Esophagus muscularis mucosa (tissue), 4 donors: Measurements from ENCODE around the gene SLC39A13. TPM values are rescaled to one million over a fixed set of nuclear protein-coding genes. Genes with fewer than 3 reads are reported as not detected.

Experiments used
- DNase-seq: peaks from one replicate; pipeline ENCODE4 v3.0.0-alpha.2; 2017; ENCODE audit errors: extremely low spot score
- H3K27ac ChIP-seq, 4 donors: fragments of 200-600 bp; sonication (generic); replicated peaks in 1 of 4; 1 replicate in 3 of 4; 2 replicates in 1 of 4; pipeline ENCODE4 v1.5.1; 2016 to 2019; ENCODE audit warnings: mild to moderate bottlenecking in 1 of 4
- H3K27me3 ChIP-seq, 4 donors: fragments of 200-600 bp; sonication (generic); one replicate each; pipeline versions ENCODE4 v1.5.1 to v1.6.0; 2016 to 2019
- H3K36me3 ChIP-seq, 4 donors: fragments of 200-600 bp; sonication (generic); one replicate each; pipeline ENCODE4 v1.5.1; 2016 to 2019
- H3K4me1 ChIP-seq, 4 donors: fragments of 200-600 bp; sonication (generic); one replicate each; pipeline ENCODE4 v1.5.1; 2016 to 2019
- H3K4me3 ChIP-seq, 4 donors: fragments of 200-600 bp; sonication (generic); 1 replicate in 2 of 4; 2 replicates in 2 of 4; pipeline ENCODE4 v1.5.1; 2016 to 2019; ENCODE audit warnings: mild to moderate bottlenecking in 4 of 4, moderate library complexity in 1 of 4
- H3K9me3 ChIP-seq, 4 donors: fragments of 200-600 bp; sonication (generic); 1 replicate in 3 of 4; 2 replicates in 1 of 4; pipeline ENCODE4 v1.5.1; 2016 to 2019
- EP300 ChIP-seq: sonication (generic); formaldehyde crosslinking; IDR thresholded peaks from one replicate; pipeline ENCODE4 v1.6.1; 2017; ENCODE audit warnings: antibody characterized with exemption
- POLR2A ChIP-seq: fragments of 450-650 bp; IDR thresholded peaks from one replicate; pipeline ENCODE4 v1.6.1; 2017; ENCODE audit warnings: antibody characterized with exemption, moderate library complexity, mild to moderate bottlenecking, low read depth
- POLR2AphosphoS5 ChIP-seq, 2 donors: sonication (generic); formaldehyde crosslinking; IDR thresholded peaks; one replicate each; pipeline ENCODE4 v1.6.1; 2017; ENCODE audit warnings: antibody characterized with exemption in 2 of 2
- WGBS: methylation state at CpG from one replicate; pipeline ENCODE4 v1.1.5; 2018; 5-methylcytosine and 5-hydroxymethylcytosine counted together
- intact Hi-C: fragments of 100-400 bp; cut with DNase I; formaldehyde crosslinking; loops from one replicate; pipeline ENCODE4 v1.15.1; 2023
- total RNA-seq, 4 donors: library from RNA; depleted of rRNA; stranded (reverse); fragments of >200 nt; gene quantifications; one replicate each; pipeline versions ENCODE4 v1.1.0 to v1.2.1, GENCODE V29; 2016
- TF ChIP-seq, protein P1 (sequence below), 3 experiments: fragments of 200-600 bp in 2 of 3; fragments of 450-650 bp in 1 of 3; sonication (generic) in 2 of 3; IDR thresholded peaks; one replicate each; pipeline ENCODE4 v1.5.1; 2017 to 2019; ENCODE audit warnings: antibody characterized with exemption in 3 of 3, mild to moderate bottlenecking in 2 of 3, moderate library complexity in 1 of 3

Gene SLC39A13
- total RNA-seq, 4 donors from 2014 or later: 91.9 to 251 (median 129) TPM

- no peak overlapping the region for H3K4me3 ChIP-seq
- no peaks in the 10 kb centered on the region for H3K9me3 ChIP-seq
- TF ChIP-seq EP300: no peak
- TF ChIP-seq, protein P1, sequence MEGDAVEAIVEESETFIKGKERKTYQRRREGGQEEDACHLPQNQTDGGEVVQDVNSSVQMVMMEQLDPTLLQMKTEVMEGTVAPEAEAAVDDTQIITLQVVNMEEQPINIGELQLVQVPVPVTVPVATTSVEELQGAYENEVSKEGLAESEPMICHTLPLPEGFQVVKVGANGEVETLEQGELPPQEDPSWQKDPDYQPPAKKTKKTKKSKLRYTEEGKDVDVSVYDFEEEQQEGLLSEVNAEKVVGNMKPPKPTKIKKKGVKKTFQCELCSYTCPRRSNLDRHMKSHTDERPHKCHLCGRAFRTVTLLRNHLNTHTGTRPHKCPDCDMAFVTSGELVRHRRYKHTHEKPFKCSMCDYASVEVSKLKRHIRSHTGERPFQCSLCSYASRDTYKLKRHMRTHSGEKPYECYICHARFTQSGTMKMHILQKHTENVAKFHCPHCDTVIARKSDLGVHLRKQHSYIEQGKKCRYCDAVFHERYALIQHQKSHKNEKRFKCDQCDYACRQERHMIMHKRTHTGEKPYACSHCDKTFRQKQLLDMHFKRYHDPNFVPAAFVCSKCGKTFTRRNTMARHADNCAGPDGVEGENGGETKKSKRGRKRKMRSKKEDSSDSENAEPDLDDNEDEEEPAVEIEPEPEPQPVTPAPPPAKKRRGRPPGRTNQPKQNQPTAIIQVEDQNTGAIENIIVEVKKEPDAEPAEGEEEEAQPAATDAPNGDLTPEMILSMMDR (IDR thresholded peaks at IDR 0.05): no peak
- no peak for TF ChIP-seq POLR2AphosphoS5 (IDR thresholded peaks at IDR 0.05)
- no peak for TF ChIP-seq POLR2A
- no peaks in the 10 kb centered on the region for H3K27me3 ChIP-seq
- no peak overlapping the region for H3K27ac ChIP-seq
- H3K36me3 ChIP-seq: no peaks in the 10 kb centered on the region
- DNase-seq: no peak
- WGBS: no CpG with 5 or more reads among the region's 8 CpGs
- intact Hi-C loops: no loop called here
- H3K4me1 ChIP-seq: peaks cover 5 to 7% (median 6%) of the 10 kb centered on the region in 4 donors
These were observed 34.1 kb downstream of the SLC39A13 start for GRCh38 chr11:47442514-47442913.

DNA sequence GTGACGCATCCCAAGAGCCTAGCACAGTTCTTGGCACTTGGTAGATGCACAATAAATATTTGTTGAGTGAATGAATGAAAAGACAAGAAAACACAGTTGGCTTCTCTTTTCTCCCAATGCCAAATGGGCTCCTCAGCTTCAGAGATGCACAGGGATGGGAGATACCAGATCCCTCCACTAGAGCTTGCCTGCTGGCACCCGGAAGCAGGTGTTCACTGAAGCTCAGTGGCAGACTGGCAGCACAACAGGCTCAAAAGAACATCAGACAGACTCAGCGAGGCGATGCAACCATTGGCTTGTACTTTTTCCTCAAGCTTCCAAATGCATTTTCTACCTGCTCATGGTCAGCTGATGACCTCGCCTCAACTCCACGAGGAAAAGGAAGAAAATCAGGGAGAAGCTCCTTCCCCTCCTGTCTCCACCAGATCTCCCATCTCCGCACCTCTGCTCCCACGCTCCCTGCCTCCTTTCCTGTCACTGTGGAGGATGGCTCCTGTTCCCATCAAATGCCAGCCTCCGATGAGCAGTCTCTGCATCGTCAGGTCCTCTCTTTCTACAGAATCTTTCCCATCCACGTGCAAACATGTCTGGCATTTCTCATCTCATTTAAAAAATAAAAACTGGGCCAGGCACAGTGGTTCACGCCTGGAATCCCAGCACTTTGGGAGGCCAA, 34.8 kb downstream of the SLC39A13 start:
- Histone ChIP-seq H3K27ac (no peak overlapping the region), H3K36me3 (no peaks in the 10 kb centered on the region), H3K9me3 (no peaks in the 10 kb centered on the region), H3K4me1 (peaks cover 0 to under 1% (median under 1%) of the 10 kb centered on the region in 4 donors), H3K4me3 (no peak overlapping the region), H3K27me3 (no peaks in the 10 kb centered on the region)
- intact Hi-C loops: no loop called here
- TF ChIP-seq POLR2A (no peak), POLR2AphosphoS5 (IDR thresholded peaks at IDR 0.05) (no peak), EP300 (no peak)
- no peak for DNase-seq
- 84% methylated on average over 11 of the region's 12 CpGs for WGBS

- TF ChIP-seq EP300: no peak
- TF ChIP-seq POLR2AphosphoS5 (IDR thresholded peaks at IDR 0.05): no peak
- TF ChIP-seq POLR2A: no peak
- TF ChIP-seq, protein P1 (IDR thresholded peaks at IDR 0.05): no peak
- Histone ChIP-seq H3K27me3 (no peaks in the 10 kb centered on the region), H3K27ac (no peak overlapping the region), H3K9me3 (no peaks in the 10 kb centered on the region), H3K4me3 (no peak overlapping the region), H3K36me3 (no peaks in the 10 kb centered on the region), H3K4me1 (no peaks in the 10 kb centered on the region)
- intact Hi-C loops: no loop called here
- no peak for DNase-seq
- WGBS: 82% methylated on average over 3 of the region's 3 CpGs
These were observed 35.4 kb downstream of the SLC39A13 start for GRCh38 chr11:47443817-47444216.

DNA sequence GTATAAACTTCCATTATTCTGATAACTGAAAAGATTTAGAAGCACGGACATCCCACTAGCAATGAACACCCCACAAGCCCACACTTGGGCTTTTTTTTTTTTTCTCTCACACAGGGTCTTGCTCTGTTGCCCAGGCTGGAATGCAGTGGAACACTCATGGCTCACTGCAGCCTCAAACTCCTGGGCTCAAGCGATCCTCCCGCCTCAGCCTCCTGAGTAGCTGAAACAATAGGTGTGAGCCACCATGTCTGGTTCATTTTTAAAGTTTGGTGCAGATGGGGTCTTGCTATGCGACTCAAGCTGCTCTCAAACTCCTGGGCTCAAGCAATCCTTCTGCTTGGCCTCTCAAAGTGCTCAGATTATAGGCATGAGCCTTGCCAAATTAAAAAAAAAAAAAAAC, 37.5 kb downstream of the SLC39A13 start:
- Histone ChIP-seq H3K27me3 (no peaks in the 10 kb centered on the region), H3K4me1 (peaks cover 0 to 3% (median 0%) of the 10 kb centered on the region in 4 donors), H3K9me3 (no peaks in the 10 kb centered on the region), H3K4me3 (no peak overlapping the region), H3K27ac (no peak overlapping the region), H3K36me3 (no peaks in the 10 kb centered on the region)
- no peak for DNase-seq
- WGBS: 97% methylated on average over 4 of the region's 4 CpGs
- TF ChIP-seq POLR2A (no peak), POLR2AphosphoS5 (IDR thresholded peaks at IDR 0.05) (no peak), EP300 (no peak)
- TF ChIP-seq, protein P1 (IDR thresholded peaks at IDR 0.05): no peak
- intact Hi-C loops: no loop called here

GRCh38 chr11:47446833-47447232, 38.4 kb downstream of the SLC39A13 start:
- 95% methylated on average over 9 of the region's 9 CpGs for WGBS

More at GRCh38 chr11:47446833-47447232, 38.4 kb downstream of the SLC39A13 start:
- DNase-seq: no peak
- Histone ChIP-seq H3K9me3 (no peaks in the 10 kb centered on the region), H3K4me3 (no peak overlapping the region), H3K36me3 (no peaks in the 10 kb centered on the region), H3K27me3 (no peaks in the 10 kb centered on the region), H3K27ac (no peak overlapping the region), H3K4me1 (peaks cover 0 to 3% (median 0%) of the 10 kb centered on the region in 4 donors)
- TF ChIP-seq POLR2AphosphoS5 (IDR thresholded peaks at IDR 0.05): no peak
- TF ChIP-seq EP300: no peak
- TF ChIP-seq, protein P1 (IDR thresholded peaks at IDR 0.05): no peak
- no peak for TF ChIP-seq POLR2A
- intact Hi-C loops: no loop called here
